Stimulated activated CD8-positive, alpha-beta memory T cell treated with anti-CD3 and anti-CD28 coated beads, Interleukin-12 subunit alpha, Interleukin-12 subunit beta, amount 100 ng/mL, for 1 hour (primary cell): ENCODE results near the gene AHI1.

ENCODE experiments used
- DNase-seq: peaks from one replicate; pipeline ENCODE4 v3.0.0-alpha.2; 2020; ENCODE audit warnings: low read depth

AHI1 gene

DNA sequence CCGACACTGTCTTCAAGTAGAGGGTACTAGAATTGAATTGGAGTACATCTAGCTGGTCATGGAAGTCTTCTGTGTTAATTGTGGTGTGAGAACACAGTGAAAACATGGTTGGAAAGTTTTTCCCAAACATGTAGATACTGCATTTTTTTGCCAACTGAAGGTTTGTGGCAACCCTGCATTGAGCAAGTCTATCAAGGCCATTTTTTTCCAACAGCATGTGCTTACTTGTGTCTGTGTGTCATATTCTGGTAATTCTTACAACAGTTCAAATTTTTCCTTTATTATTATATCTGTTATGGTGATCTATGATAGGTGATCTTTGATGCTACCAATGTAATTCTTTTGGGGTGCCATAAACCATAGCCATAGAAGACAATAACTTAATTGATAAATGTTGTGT, 169.4 kb downstream of the AHI1 start:
- DNase-seq = no peak

DNA sequence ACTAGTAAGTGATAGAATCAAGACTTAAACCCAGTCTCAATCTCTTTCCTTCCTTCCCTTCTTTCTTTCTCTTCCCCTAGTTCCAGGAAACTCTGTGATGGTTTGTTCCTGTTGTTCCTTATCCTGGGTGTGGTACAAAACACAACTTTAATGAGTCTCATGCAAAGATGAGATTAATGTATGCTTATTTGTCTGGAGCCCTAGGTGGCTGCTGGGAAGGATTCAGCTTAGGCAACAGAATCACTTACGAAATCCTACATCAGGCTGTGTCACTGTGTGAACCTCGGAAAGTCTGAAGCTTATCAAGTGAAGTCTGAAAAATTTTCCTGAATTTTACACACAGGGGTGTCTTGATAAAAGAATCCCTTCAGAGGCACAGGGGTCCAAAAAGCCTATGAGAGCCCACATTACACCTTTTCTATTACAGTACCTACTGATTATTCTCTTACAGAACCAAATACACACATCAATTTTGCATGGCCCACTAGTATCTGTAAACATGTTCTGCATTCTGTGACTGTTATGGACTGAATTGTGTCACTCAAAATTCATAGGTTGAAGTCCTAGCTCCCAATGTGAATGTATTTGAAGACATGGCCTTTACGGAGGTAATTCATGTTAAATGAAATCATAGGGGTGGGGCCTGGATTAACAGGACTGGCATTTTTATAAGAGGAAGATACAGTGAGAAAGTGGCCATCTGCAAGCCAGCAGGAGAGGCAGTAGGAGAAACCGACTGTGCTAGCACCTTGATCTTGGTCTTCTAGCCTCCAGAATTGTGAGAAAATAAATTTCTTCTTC, 171.7 kb downstream of the AHI1 start:
- no peak for DNase-seq

DNA sequence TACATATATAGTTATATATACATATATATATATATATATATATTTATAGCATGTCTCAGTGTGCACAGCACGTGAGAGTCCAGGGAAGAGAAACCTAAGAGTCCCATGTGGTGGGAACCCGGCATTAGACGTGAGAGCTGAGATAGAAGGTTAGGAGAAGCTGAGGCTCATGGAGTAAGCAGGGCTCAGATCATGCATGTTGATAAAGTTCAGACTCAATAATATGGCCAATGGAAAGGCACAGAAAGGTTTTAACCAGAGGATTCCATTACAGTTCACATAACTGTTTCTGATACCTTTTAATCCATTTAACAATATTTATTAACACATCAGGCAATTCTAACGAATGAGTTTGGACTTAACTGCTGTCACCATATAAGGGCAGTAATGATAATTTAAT, 173.0 kb downstream of the AHI1 start:
- DNase-seq = no peak

GRCh38 chr6:135323979-135324378, 173.6 kb downstream of the AHI1 start:
- no peak for DNase-seq

DNA sequence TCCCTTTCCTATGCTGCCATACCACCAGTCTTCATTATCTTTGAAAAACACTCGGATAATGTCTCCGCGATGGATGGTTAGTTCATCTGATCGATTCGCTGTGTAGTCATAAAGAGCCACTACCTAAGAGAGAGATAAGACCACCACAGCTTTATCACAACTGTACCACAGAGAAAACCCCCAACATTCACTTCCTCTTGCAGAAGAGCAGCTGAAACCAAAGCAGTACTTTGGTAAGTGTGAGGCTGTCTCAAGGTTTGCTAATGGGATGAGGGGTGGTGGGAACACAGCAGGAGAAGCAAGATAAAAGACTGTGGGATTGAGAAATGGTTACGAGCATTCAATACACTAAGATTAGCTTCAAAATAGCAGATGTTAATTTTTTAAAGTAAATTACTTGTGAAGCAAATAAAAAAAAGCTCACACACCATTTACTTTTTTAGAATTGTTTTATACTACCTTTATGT, 174.3 kb downstream of the AHI1 start:
- no peak for DNase-seq

DNA sequence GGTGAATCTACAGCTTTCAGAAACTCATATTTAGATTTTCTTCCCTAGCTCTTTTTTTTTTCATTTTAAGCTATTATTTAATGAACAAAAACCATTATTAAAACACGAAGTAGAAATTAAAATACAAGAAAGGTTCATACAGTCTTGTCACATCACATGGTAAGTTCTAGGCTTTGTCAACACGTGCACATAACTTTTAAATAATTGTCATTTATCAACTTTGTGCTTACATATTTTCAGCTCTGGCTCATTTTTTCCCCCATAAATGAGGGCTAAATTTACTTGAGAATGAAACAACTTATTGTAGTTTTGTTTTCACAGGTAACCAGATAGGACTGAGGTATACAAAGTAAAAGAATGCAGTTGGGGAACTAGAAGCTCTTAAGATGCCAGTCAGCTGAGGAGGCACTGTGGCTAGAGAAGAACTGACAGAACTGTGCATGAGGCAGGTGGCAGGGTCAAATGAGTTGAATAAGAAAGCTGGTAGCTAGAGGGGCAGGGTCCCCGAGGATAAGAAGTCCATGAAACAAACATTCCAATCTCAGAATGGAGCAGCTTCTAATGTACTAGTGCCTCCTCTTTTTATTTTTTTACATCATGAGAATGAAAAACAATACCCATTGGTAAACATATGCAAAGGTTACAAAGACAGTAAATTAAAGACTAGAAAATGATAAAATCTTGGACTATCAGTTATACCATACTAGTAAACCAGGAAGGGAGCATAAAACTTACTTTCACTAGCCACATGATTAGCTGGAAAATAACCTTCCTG, 174.9 kb downstream of the AHI1 start:
- no peak for DNase-seq

DNA sequence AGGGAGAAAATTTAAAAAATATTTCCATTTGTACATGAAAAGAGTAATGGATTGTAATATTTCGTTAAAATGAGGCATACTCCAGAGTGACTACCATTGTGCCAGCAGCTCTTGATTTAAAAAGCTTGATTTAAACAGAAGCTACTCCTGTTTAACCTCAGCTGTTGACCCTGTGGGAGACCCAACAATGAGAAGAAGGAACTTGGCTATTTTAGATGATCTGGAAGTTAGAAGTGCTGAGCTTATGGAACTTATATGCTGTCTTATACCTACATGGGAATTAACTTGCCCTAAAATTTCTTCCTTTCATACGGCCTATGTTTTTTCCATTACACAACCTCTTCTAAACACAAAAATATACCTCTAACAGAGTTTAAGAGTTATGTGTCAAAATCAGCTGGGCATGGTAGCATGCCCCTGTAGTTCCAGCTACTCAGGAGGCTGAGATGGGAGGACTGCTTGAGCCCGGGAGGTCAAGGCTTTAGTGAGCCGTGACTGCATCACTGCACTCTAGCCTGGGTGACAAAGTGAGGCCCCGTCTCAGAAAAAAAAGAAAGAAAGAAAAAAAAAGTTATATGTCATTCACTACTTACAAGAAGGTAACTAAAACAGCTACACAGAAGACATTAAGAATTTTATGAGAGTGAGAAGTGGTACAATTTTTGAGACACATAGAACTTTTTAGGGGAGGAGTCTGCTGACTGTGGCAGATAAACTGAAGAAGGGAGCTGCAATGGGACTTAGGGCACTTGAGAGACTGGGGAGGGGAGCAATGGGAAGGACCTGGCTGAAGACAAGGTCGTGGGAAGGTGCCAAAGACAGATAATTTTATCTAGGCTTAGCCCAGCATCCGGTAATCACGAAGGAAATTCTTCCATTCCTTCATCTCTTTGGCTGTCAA, 176.6 kb downstream of the AHI1 start:
- no peak for DNase-seq

- no peak for DNase-seq
These were observed 177.7 kb downstream of the AHI1 start for GRCh38 chr6:135319819-135320218.

DNA sequence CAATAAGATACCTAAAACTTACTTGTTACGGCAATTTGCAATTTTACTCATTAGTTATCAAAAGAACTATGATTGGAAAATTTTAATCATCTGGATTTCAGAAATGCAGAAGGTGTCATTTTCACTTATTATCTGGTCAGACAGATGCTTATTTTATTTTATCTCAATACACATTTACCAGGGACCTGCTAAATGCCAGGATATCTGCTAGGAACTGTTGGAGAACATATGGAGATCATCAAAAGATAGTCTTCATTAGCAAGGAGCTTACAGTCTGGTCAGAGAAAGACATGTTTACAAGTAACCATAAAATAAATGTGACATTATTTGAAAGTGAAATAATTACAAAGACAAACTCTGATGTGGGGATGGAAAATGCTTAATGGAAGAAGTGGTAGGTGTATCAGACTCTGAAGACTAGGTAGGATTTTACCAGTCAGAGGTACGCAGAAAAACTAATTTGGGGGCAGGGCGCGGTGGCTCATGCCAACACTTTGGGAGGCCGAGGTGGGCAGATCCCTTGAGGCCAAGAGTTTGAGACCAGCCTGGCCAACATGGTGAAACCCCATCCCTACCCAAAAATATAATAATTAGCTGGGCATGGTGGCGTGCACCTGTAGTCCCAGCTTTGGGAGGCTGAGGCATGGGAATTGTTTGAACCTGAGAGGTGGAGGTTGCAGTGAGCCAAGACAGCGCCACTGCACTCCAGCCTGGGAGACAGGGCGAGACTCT, 178.6 kb downstream of the AHI1 start:
- no peak for DNase-seq

GRCh38 chr6:135314543-135314942, 183.0 kb downstream of the AHI1 start:
- no peak for DNase-seq

- DNase-seq = no peak
These were observed 185.9 kb downstream of the AHI1 start for GRCh38 chr6:135311446-135312200.

DNA sequence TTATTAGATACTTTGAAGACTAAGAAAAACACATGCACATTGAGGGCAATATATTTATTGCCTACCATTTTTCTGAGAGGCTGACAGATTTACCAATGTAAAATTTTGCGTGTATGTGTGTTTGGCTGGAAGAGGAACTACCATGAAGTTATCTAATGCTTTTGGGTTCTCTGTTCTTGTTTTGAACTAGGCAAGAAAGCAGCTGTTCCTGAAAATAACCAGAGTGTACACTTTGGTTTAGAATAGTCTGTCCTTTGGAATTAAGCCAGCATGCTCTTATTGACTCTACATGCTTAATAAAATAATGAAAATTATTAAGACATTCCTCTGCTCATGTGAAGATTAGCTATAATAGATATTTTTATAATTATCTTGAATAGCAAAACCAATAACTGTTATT, 187.2 kb downstream of the AHI1 start:
- no peak for DNase-seq

- DNase-seq = no peak
These were observed 190.7 kb downstream of the AHI1 start for GRCh38 chr6:135306740-135307420.

DNA sequence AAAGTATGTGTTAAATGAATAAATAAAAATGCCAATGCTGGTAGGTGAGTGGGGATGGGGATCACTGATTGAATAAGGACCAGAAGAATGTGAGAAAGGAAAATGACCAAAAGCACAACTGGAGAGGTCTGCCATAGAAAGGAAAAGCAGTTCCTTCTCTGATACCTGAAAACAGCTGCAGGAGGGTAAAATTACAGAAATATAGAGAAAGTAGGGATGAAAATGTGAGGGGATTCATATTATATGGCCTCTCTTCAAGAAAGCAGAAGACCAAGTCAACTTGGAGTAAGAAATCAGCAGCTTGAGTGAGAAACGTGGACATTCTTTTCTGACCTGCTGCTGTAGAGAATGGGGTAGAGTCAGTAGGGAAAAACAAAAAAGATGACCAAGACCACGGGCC, 191.4 kb downstream of the AHI1 start:
- DNase-seq = no peak

GRCh38 chr6:135305684-135306083, 191.9 kb downstream of the AHI1 start:
- DNase-seq = no peak

- no peak for DNase-seq
These were observed 192.7 kb downstream of the AHI1 start for GRCh38 chr6:135304883-135305282.

- no peak for DNase-seq
These were observed 196.2 kb downstream of the AHI1 start for GRCh38 chr6:135301304-135301703.

GRCh38 chr6:135300576-135300975, 197.0 kb downstream of the AHI1 start:
- no peak for DNase-seq

- DNase-seq = no peak
These were observed 198.3 kb downstream of the AHI1 start for GRCh38 chr6:135299256-135299655.

DNA sequence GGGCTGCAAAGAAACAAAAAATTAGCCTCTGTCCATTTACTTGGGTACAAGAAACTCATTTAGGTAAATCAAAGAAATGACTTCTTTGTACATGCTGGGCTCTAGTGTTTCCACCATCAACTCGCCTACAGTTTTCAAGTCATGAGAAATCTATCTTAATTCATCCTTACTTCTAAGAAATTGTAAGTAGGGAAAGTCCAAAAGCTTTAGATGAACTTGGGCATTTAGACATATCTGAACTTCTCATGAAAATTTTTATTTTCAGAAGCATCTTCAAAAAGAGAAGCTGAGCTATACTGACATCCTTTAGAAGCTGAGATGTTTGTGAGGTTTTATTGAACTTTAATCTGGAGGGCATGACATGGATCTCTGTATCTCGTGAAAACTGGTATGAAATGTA, 199.1 kb downstream of the AHI1 start:
- DNase-seq = no peak
